Tibial nerve (tissue), 4 donors: ENCODE results near the gene RSL1D1. TPM values are rescaled to one million over a fixed set of nuclear protein-coding genes. Genes with fewer than 3 reads are reported as not detected.

Experiments
- DNase-seq, 2 donors: peaks; one replicate each; pipeline ENCODE4 v3.0.0-alpha.2; 2019; ENCODE audit warnings: low spot score in 2 of 2
- H3K27ac ChIP-seq, 4 donors: fragments of 200-600 bp; sonication (generic) in 3 of 4; one replicate each; pipeline ENCODE4 v1.5.1; 2017 to 2019; ENCODE audit warnings: mild to moderate bottlenecking in 1 of 4
- H3K27me3 ChIP-seq, 2 donors: fragments of 200-600 bp; sonication (generic) in 1 of 2; one replicate each; pipeline versions ENCODE4 v1.5.1 to v1.6.0; 2017 to 2019
- H3K36me3 ChIP-seq, 3 donors: fragments of 200-600 bp; sonication (generic); one replicate each; pipeline ENCODE4 v1.5.1; 2018 to 2019
- H3K4me1 ChIP-seq, 4 donors: fragments of 200-600 bp; sonication (generic) in 3 of 4; one replicate each; pipeline ENCODE4 v1.5.1; 2017 to 2019
- H3K4me3 ChIP-seq, 4 donors: fragments of 200-600 bp; sonication (generic) in 3 of 4; one replicate each; pipeline ENCODE4 v1.5.1; 2017 to 2019; ENCODE audit warnings: mild to moderate bottlenecking in 1 of 4, moderate library complexity in 1 of 4
- H3K9me3 ChIP-seq, 4 donors: fragments of 200-600 bp; sonication (generic) in 3 of 4; one replicate each; pipeline ENCODE4 v1.5.1; 2017 to 2019
- EP300 ChIP-seq, 2 donors: sonication (generic); formaldehyde crosslinking; IDR thresholded peaks; one replicate each; pipeline ENCODE4 v1.6.1; 2017; ENCODE audit warnings: antibody characterized with exemption in 2 of 2, mild to moderate bottlenecking in 1 of 2
- POLR2A ChIP-seq, 2 donors: fragments of 450-650 bp; IDR thresholded peaks; one replicate each; pipeline ENCODE4 v1.6.1; 2017; ENCODE audit warnings: antibody characterized with exemption in 2 of 2, mild to moderate bottlenecking in 2 of 2, moderate library complexity in 2 of 2
- WGBS, 2 donors: methylation state at CpG; one replicate each; pipeline ENCODE4 v1.1.5; 2018; 5-methylcytosine and 5-hydroxymethylcytosine counted together
- total RNA-seq, 4 donors: library from RNA; depleted of rRNA; stranded (reverse); fragments of >200 nt; gene quantifications; one replicate each; pipeline ENCODE4 v1.1.0, GENCODE V29; 2016
- TF ChIP-seq, protein P1 (sequence below), 5 experiments: fragments of 200-600 bp in 3 of 5; fragments of 450-650 bp in 2 of 5; sonication (generic) in 3 of 5; IDR thresholded peaks; one replicate each; pipeline ENCODE4 v1.5.1; 2016 to 2019; ENCODE audit warnings: antibody characterized with exemption in 5 of 5, mild to moderate bottlenecking in 3 of 5, moderate library complexity in 2 of 5

Gene RSL1D1
- total RNA-seq, 4 donors from 2014 or later = 67.3 to 107 (median 103) TPM

DNA sequence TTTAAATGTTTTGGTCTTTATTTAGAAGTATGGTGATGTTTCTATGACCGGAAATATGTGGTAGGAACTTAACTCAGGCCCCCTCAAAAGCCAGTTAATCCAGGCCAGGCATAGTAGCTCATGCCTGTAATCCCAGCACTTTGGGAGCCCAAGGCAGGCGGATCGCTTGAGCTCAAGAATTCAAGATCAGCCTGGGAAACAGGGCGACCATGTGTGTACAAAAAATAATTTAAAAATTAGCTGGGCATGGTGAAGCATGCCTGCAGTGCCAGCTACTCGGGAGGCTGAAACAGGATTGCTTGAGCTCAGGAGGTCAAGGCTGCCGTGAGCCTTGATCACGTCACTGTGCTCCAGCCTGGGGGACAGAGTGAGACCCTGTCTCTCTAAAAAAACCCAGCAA, 10.3 kb downstream of the RSL1D1 start:
- WGBS, 2 donors = 92 to 94% methylated on average over 7 of the region's 7 CpGs
- H3K9me3 ChIP-seq = no peaks in the 10 kb centered on the region

DNA sequence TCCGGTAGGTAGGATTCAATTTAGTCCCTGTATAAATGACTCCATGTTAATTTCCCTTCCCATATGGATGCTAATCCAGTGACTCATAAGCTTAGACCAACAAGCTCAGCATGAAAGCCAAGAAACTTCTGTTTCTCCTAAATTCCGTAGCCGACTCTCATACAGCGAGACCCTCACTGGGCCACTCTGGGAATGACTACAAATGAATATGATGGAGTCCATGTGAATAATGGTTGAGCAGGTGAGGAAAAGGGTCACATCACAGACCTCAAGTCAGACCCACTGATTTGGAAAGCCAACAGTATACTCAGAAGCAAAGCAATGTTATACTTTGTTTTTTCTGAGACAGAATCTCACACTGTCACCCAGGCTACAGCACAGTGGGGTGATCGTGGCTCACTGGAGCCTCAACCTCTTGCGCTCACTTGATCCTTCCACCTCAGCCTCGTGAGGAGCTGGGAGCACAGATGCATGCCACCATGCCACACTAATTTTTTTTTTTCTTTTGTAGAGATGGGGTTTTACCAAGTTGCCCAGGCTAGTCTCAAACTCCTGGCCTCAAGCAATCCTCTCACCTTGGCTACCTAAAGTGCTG, 14.6 kb downstream of the RSL1D1 start:
- no peak overlapping the region for H3K27ac ChIP-seq
- no peaks in the 10 kb centered on the region for H3K9me3 ChIP-seq
- no peaks in the 10 kb centered on the region for H3K4me1 ChIP-seq
- TF ChIP-seq, protein P1, sequence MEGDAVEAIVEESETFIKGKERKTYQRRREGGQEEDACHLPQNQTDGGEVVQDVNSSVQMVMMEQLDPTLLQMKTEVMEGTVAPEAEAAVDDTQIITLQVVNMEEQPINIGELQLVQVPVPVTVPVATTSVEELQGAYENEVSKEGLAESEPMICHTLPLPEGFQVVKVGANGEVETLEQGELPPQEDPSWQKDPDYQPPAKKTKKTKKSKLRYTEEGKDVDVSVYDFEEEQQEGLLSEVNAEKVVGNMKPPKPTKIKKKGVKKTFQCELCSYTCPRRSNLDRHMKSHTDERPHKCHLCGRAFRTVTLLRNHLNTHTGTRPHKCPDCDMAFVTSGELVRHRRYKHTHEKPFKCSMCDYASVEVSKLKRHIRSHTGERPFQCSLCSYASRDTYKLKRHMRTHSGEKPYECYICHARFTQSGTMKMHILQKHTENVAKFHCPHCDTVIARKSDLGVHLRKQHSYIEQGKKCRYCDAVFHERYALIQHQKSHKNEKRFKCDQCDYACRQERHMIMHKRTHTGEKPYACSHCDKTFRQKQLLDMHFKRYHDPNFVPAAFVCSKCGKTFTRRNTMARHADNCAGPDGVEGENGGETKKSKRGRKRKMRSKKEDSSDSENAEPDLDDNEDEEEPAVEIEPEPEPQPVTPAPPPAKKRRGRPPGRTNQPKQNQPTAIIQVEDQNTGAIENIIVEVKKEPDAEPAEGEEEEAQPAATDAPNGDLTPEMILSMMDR (IDR thresholded peaks at IDR 0.05) = no peak
- TF ChIP-seq POLR2A (IDR thresholded peaks at IDR 0.05) (no peak), EP300 (IDR thresholded peaks at IDR 0.05) (no peak)
- H3K36me3 ChIP-seq = peaks cover 0 to 64% (median 29%) of the 10 kb centered on the region in 3 donors
- no peaks in the 10 kb centered on the region for H3K27me3 ChIP-seq
- no peak overlapping the region for H3K4me3 ChIP-seq
- no peak for DNase-seq
- 83 to 87% methylated on average over 7 of the region's 7 CpGs for WGBS, 2 donors

More for the DNA sequence above, 10.3 kb downstream of the RSL1D1 start:
- H3K27me3 ChIP-seq = no peaks in the 10 kb centered on the region
- H3K36me3 ChIP-seq = peaks cover 4 to 100% (median 61%) of the 10 kb centered on the region in 3 donors
- peaks cover 0 to 9% (median 0%) of the 10 kb centered on the region in 4 donors for H3K4me1 ChIP-seq
- DNase-seq = no peak
- no peak overlapping the region for H3K27ac ChIP-seq
- TF ChIP-seq POLR2A (IDR thresholded peaks at IDR 0.05) = no peak
- TF ChIP-seq, protein P1 (IDR thresholded peaks at IDR 0.05) = no peak
- no peak for TF ChIP-seq EP300 (IDR thresholded peaks at IDR 0.05)
- H3K4me3 ChIP-seq = no peak overlapping the region

DNA sequence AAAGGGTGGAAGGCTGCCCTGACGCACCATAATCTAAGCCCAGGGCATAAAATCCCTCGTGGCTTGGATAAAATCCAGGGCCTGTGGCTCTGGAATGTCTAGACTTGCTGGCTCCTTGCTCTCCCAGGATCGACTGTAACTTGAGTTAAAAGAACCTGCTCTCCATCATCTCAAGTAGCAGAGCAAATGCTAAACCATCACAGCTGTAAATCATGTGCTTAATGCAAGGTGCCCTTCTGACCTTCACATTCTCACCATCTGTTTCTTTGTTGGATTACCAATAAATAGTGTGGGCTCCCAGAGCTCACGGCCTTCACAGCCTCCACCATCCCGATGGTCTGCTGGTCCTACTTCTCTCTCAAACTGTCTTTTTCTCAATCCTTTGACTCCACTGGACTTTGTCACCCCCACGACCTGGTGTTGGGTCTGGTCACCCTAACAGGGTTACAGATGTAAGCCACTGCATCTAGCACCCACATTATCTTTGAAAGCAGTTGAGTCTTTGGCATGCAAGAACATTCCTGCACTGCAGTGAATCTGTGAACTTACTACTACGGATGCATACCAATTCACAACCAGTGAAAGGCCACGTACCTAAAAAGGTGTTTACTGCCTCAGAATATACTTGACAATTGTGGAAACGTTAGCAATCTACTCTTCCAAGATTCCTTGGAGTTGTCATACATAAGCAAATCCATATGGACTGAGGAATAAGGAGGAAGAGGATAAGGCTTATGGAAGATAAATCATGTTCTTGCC, 15.3 kb downstream of the RSL1D1 start:
- DNase-seq = no peak
- Histone ChIP-seq H3K27ac (no peak overlapping the region), H3K9me3 (no peaks in the 10 kb centered on the region), H3K27me3 (no peaks in the 10 kb centered on the region), H3K36me3 (peaks cover 0 to 57% (median 22%) of the 10 kb centered on the region in 3 donors), H3K4me1 (no peaks in the 10 kb centered on the region), H3K4me3 (no peak overlapping the region)
- 38 to 51% methylated on average over 9 of the region's 9 CpGs for WGBS, 2 donors
- no peak for TF ChIP-seq POLR2A (IDR thresholded peaks at IDR 0.05)

DNA sequence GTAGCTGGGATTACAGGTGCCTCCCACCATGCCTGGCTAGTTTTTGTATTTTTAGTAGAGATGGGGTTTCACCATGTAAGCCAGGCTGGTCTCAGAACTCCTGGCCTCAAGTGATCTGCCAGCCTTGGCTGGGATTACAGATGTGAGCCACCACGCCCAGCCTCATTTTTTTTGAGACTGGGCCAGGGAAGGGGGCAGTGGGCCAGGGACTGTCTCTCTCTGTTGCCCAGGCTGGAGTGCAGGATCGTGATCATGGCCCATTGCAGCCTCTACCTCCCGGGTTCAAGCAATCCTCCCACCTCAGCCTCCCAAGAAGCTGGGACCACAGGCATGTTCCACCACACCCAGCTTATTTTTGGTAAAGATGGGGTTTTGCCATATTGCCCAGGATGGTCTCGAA, 16.0 kb downstream of the RSL1D1 start:
- no peak for DNase-seq
- TF ChIP-seq, protein P1 (IDR thresholded peaks at IDR 0.05) = no peak
- TF ChIP-seq POLR2A (IDR thresholded peaks at IDR 0.05) (no peak), EP300 (IDR thresholded peaks at IDR 0.05) (no peak)
- Histone ChIP-seq H3K27ac (no peak overlapping the region), H3K36me3 (peaks cover 0 to 49% (median 14%) of the 10 kb centered on the region in 3 donors), H3K4me1 (no peaks in the 10 kb centered on the region), H3K27me3 (no peaks in the 10 kb centered on the region), H3K9me3 (no peaks in the 10 kb centered on the region), H3K4me3 (no peak overlapping the region)
- WGBS, 2 donors = 92 to 96% methylated on average over 3 to 4 of the region's 4 CpGs

DNA sequence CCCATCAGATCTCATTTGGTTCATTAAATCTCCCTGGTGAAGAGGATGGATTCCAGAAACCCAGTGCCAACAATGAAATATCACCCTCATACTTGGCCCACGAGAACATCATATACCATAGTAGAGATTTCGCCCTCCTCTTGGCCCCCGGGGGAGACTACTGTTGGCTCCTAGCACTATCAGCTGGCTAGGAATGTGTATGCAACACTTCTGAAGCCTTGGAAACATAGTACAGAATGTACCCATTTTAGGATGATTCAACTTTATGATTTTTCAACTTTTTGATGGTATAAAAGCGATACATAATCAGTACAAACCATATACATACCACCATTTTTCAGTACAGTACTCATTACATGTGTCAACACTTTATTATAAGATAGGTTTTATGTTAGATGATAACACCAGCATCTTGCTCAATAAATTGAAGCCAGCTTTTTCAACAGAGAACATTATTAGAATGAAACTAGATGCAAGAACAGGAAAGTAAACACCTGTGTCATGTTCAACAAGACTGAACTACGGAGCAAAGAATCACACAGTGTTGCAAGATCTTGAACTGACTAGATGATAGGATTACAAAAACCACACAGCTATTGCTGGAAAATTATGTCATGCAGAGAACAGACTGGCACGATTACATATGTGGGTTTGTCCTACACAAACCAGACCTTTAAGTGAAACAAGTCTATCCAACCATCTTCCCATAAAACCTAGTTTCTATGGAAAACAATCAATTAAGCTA, 17.2 kb downstream of the RSL1D1 start:
- Histone ChIP-seq H3K27me3 (no peaks in the 10 kb centered on the region), H3K4me3 (no peak overlapping the region), H3K27ac (no peak overlapping the region), H3K4me1 (no peaks in the 10 kb centered on the region), H3K9me3 (no peaks in the 10 kb centered on the region), H3K36me3 (peaks cover 0 to 37% (median 14%) of the 10 kb centered on the region in 3 donors)
- no peak for DNase-seq
- WGBS, 2 donors = 74 to 75% methylated on average over 6 of the region's 6 CpGs
- TF ChIP-seq, protein P1 (IDR thresholded peaks at IDR 0.05) = no peak
- no peak for TF ChIP-seq EP300 (IDR thresholded peaks at IDR 0.05)
- TF ChIP-seq POLR2A (IDR thresholded peaks at IDR 0.05) = no peak
